ENCODE data around the gene ZNF513. TPM values are rescaled to one million over a fixed set of nuclear protein-coding genes. Genes with fewer than 3 reads are reported as not detected.

The ZNF513 gene
- total RNA-seq, 1 experiment from 2014 or later: 23.6 TPM

DNA sequence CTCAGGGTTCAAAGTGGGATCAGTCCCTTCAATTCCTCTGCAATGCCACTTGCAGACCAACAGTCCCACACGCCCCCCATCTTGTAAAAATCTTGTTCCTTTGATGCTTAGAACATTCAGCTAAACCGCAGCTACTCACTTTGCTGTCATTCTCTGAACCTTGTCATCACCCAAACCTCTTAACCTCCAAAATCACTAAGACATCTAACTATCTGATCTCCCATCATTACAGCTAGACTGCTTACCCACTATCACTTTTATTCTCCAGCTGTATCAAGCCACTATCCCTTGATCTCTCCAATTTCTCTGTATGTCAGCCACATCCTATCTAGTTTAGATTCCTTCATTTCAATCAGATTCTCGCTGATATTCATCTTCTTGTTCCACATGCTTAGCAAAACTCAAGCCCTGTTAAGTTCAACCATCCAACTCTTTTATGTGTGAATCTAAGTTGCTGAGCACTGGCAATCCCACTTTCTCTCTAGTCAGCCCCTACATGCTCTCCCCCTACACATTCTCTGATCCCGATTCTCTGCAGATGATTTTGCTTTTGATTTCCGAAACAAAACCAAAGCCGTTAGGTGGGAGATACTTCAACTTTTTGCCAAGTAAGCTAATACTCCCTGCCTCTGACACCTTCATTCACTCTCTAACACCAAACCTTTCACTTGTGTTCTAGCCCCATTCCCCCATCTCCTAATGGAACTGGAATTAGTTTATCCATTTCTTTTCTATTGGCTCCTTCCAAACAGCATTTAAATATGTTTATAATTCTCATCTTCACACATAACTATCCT is 28.5 kb downstream of the ZNF513 start:
- ATAC-seq: no peak
- Mint-ChIP-seq H3K36me3 (peaks cover 10% of the 10 kb centered on the region), H3K4me1 (peaks cover 29% of the 10 kb centered on the region), H3K27ac (peak overlapping the region; percentile 5; the same call in 1 of the 2 replicates), H3K4me3 (no peak overlapping the region), H3K9me3 (no peaks in the 10 kb centered on the region), H3K27me3 (ENCODE audit: low read depth) (no peaks in the 10 kb centered on the region)
- POLR2A ChIA-PET: no interaction called here
- CTCF ChIA-PET: interaction anchor here (1.3 kb wide), 1 partner anchor 49 kb away, joined by 3 read pairs; no protein-coding TSS in a partner anchor
- DNase-seq (ENCODE audit: low spot score): no peak
- TF ChIP-seq ERG (CRISPR knock-in tag; IDR thresholded peaks at IDR 0.05) (no peak), JUN (CRISPR knock-in tag; IDR thresholded peaks at IDR 0.05) (no peak), MXD4 (CRISPR knock-in tag; IDR thresholded peaks at IDR 0.05; ENCODE audit: borderline replicate concordance) (no peak)
- TF ChIP-seq, protein P1, sequence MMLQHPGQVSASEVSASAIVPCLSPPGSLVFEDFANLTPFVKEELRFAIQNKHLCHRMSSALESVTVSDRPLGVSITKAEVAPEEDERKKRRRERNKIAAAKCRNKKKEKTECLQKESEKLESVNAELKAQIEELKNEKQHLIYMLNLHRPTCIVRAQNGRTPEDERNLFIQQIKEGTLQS (CRISPR knock-in tag; conservative IDR thresholded peaks at IDR 0.05): no peak

DNA sequence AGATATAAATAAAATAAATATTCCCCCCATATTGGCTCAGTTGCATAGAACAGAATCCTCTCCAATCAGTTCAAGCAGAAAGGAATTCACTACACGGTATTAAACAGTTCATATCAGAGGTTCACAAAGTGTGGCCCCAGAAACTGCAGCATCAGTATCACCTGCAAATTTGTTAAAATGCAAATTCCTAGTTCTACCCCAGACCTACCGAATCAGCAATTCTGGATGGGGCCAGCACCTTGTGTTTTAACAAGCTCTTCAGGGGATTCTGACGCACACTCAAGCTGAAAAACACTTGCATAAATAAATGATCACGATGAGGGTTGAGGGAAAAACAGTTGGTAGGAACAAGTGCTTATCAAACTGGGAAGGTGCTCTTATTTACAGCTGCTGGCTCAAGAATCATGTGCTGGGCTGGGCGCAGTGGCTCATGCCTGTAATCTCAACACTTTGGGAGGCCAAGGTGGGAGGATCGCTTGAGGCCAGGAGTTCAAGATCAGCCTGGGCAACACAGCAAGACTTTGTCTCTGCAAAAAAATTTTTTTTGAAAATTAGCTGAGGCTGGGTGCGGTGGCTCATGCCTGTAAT is 30.3 kb downstream of the ZNF513 start:
- ChIA-PET CTCF (interaction anchor here (0.7 kb wide), 2 partner anchors 68 to 93 kb away, joined by 3 to 4 read pairs; no protein-coding TSS in a partner anchor), POLR2A (no interaction called here)
- Mint-ChIP-seq H3K4me3 (no peak overlapping the region), H3K9me3 (no peaks in the 10 kb centered on the region), H3K36me3 (peaks cover 9% of the 10 kb centered on the region), H3K27ac (peak overlapping the region; percentile 55), H3K4me1 (peaks cover 22% of the 10 kb centered on the region), H3K27me3 (ENCODE audit: low read depth) (no peaks in the 10 kb centered on the region)
- ATAC-seq: no peak
- DNase-seq (ENCODE audit: low spot score): no peak
- no peak for TF ChIP-seq SP1 (CRISPR knock-in tag; conservative IDR thresholded peaks at IDR 0.05)
- TF ChIP-seq SOX15 (CRISPR knock-in tag; IDR thresholded peaks at IDR 0.05): no peak
- TF ChIP-seq IRF1 (CRISPR knock-in tag; IDR thresholded peaks at IDR 0.05): no peak
- no peak for TF ChIP-seq NR2C2 (CRISPR knock-in tag; IDR thresholded peaks at IDR 0.05)
- TF ChIP-seq, protein P2, sequence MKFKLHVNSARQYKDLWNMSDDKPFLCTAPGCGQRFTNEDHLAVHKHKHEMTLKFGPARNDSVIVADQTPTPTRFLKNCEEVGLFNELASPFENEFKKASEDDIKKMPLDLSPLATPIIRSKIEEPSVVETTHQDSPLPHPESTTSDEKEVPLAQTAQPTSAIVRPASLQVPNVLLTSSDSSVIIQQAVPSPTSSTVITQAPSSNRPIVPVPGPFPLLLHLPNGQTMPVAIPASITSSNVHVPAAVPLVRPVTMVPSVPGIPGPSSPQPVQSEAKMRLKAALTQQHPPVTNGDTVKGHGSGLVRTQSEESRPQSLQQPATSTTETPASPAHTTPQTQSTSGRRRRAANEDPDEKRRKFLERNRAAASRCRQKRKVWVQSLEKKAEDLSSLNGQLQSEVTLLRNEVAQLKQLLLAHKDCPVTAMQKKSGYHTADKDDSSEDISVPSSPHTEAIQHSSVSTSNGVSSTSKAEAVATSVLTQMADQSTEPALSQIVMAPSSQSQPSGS (CRISPR knock-in tag; IDR thresholded peaks at IDR 0.05; ENCODE audit: borderline replicate concordance, low read depth): no peak
- no peak for TF ChIP-seq AR (CRISPR knock-in tag; IDR thresholded peaks at IDR 0.05)
- no peak for TF ChIP-seq PRDM15 (CRISPR knock-in tag; IDR thresholded peaks at IDR 0.05)
- TF ChIP-seq, protein P3, sequence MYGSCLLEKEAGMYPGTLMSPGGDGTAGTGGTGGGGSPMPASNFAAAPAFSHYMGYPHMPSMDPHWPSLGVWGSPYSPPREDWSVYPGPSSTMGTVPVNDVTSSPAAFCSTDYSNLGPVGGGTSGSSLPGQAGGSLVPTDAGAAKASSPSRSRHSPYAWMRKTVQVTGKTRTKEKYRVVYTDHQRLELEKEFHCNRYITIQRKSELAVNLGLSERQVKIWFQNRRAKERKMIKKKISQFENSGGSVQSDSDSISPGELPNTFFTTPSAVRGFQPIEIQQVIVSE (CRISPR knock-in tag; IDR thresholded peaks at IDR 0.05; ENCODE audit: borderline replicate concordance): no peak
- no peak for TF ChIP-seq ZNF317 (CRISPR knock-in tag; IDR thresholded peaks at IDR 0.05; ENCODE audit: borderline replicate concordance, low read depth)
- no peak for TF ChIP-seq ZBTB21 (CRISPR knock-in tag; IDR thresholded peaks at IDR 0.05; ENCODE audit: borderline replicate concordance)
- TF ChIP-seq JUN (CRISPR knock-in tag; IDR thresholded peaks at IDR 0.05): no peak
- TF ChIP-seq, protein P4, sequence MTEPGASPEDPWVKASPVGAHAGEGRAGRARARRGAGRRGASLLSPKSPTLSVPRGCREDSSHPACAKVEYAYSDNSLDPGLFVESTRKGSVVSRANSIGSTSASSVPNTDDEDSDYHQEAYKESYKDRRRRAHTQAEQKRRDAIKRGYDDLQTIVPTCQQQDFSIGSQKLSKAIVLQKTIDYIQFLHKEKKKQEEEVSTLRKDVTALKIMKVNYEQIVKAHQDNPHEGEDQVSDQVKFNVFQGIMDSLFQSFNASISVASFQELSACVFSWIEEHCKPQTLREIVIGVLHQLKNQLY (CRISPR knock-in tag; IDR thresholded peaks at IDR 0.05): no peak
- TF ChIP-seq, protein P1 (CRISPR knock-in tag; conservative IDR thresholded peaks at IDR 0.05): no peak
- no peak for TF ChIP-seq ZNF121 (CRISPR knock-in tag; IDR thresholded peaks at IDR 0.05)
- no peak for TF ChIP-seq ZNF232 (CRISPR knock-in tag; IDR thresholded peaks at IDR 0.05)

Data from WTC11 (cell line).